NCI-H1694 treated with DMSO at 0.1 percent for 48 hours (cell line): ENCODE data around the gene SHROOM3.
A peak's percentile ranks its signal among the peaks of the same experiment; 100 is the strongest.

Experiments used
- DNase-seq: peaks from one replicate; lab custom pipeline; 2025; lab: John Stamatoyannopoulos, UW

Gene SHROOM3

GRCh38 chr4:76494871-76495590 is 60.0 kb downstream of the SHROOM3 start:
- no peak for DNase-seq

GRCh38 chr4:76498550-76498949 is 63.5 kb downstream of the SHROOM3 start:
- no peak for DNase-seq

GRCh38 chr4:76499461-76499860 is 64.4 kb downstream of the SHROOM3 start:
- DNase-seq, result no peak

- DNase-seq, result no peak
These were observed 67.9 kb downstream of the SHROOM3 start for GRCh38 chr4:76502886-76503285.

GRCh38 chr4:76504613-76505465 is 69.8 kb downstream of the SHROOM3 start:
- peak; percentile 40 for DNase-seq

DNA sequence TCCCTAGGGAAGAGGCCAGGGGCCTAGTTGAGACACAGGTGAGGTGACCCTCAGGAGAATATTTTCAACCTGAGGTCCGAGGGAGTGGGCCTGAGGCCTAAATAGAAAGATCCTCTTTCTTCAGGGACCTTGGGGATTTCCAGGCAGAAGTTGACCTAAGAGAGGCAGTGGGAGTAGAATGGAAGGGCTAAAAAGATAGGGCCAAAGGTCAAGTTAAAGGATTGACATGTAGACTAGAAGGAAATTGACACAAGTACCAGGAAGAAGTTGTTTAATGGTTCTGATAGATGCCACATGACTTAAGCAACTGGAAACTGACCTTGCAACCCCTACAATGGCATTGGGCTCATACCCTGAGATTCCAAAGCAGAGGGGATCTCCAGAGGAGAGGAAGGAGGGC is 76.9 kb downstream of the SHROOM3 start:
- DNase-seq, result no peak

DNA sequence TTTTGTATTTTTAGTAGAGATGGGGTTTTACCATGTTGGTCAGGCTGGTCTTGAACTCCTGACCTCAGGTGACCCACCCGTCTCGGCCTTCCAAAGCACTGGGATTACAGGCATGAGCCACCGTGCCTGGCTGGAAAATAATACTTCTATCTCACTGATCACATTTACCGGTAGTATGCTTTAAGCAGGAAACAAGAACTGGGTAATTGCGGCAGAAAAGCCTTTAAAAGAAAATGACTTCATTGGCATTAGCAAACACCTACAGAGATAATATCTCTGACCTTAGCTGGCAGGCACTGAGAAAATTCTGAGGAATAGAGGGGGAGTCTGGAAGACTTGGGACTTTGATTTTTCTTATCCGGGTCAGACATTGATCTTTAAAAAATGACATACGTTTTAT is 78.5 kb downstream of the SHROOM3 start:
- no peak for DNase-seq

- no peak for DNase-seq
These were observed 79.1 kb downstream of the SHROOM3 start for GRCh38 chr4:76514087-76514486.

DNA sequence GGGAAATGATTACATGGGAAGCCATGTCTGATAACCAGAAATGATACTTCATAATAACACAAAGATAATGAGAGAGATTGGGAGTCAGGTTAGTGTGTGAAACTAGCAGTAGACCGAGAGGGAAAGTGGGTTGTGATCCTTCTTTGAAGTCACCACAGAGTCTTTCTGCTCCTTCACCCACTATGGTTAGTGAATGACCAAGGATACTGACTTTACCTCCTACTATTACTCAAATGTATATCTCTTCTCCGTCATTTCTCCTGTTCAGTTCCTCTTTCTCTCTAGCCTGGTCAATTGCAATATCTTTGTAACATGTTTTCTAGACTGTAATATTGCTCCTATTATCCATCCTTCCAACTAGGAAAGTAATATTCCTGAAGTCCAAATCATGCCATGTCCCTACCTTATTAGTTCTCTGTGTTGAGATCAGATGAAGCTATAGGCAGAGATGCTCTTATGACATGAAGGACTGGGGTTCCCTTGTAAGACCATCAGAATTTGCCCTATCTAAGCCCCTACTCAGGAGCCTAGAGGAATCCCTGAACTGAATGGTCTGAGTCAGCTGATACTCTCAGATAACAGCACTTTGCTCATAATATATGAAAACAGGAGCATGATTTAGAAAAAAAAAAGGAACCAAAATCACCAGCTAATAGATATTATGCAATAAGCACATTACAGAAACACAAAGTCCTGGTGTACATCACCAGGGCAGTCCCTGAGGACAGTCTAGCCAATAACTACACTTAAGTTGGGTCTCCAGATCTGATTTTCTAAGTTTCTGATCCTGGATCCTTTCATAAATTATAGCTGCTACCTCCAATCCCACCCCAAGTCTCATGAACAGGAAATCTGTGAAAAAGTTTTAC is 81.2 kb downstream of the SHROOM3 start:
- DNase-seq, result no peak

GRCh38 chr4:76518241-76518640 is 83.2 kb downstream of the SHROOM3 start:
- no peak for DNase-seq

- no peak for DNase-seq
These were observed 88.6 kb downstream of the SHROOM3 start for GRCh38 chr4:76523593-76523992.

DNA sequence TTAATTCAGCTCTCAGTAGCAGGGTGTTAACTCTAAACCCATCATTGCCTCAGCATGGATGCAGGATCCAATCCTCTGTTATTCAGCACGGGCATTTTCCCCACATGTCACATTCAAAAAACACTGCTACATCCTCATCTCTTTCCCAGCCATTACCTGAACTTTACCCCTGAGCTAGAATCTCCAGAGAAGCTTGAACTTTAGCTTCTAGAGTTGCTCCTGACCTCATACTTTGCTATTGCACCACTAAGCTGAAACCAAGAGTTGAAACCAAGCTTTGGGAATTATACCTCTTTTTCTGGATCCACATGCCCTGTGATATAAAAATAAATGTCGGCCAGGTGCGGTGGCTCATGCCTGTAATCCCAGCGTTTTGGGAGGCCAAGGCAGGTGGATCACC is 90.7 kb downstream of the SHROOM3 start:
- DNase-seq, result no peak

DNA sequence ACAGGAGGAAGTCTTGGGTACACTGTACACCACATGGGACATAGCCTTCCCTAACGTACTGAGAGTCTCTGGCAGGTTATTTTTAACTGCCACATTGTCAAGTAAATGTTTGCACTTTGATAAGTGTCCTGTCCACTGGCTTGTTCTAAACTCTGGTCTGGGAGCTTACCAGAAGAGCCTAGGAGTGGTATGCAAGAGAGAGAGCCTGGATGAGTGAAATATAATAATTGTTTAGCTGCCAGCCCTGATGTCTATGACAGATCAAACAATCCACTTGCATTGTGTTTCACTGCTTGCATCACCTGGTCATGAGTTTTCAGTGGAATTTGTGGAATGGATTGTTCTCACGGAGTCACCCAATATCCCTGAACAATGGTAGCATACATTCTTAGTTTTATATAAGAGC is 91.6 kb downstream of the SHROOM3 start:
- DNase-seq, result no peak

DNA sequence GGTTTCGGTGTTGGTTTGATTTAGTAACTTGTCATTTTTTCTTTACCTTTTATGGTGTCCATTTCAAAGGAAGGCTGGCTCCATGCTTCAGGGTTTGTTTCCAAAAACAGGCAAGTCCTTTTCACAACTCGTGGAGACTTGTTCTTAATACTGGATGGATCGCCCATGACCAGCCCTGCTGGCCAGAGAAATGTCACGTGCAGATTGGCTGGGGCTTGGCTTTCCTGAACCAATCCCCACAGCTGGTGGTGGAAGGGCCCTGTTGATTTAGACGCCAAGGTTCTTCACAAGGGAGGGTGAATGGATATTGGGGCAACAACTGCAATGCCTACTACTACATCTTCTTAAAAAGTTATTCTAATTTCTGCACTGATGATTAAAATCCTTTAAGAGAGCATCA is 92.6 kb downstream of the SHROOM3 start:
- no peak for DNase-seq

DNA sequence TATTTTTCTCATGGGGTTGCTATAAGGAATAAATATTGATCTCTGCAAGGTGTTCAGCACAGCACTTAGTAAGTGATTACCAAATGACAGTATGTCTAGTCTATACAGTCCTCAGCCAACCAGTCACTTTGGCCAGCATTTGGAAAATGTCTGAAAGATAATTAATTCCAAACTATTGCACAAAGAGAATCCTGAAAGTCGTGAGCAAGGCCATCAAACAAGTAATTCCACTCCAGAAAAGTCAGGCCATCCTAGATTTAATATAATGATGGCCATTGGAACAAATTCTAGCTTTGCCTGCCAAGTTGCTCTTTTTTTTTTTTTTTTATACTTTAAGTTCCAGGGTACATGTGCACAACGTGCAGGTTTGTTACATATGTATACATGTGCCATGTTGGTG is 96.6 kb downstream of the SHROOM3 start:
- DNase-seq, result no peak

DNA sequence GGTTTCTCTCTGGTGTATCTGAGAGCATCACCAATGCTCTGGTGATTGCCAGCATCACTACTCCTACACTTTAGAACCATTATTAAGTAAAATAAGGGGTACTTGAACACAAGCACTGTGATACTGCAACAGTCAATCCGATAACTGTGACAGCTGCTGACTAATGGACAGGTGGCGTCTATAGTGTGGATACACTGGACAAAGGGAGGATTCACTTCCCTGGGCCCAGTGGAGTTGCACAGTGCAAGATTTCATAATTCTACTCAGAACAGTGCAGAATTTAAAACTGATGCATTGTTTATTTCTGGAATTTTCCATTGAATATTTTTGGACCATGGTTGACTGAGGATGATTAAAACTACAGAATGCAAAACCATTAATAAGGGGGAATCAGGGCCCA is 97.8 kb downstream of the SHROOM3 start:
- no peak for DNase-seq

GRCh38 chr4:76533314-76533713 is 98.3 kb downstream of the SHROOM3 start:
- no peak for DNase-seq

DNA sequence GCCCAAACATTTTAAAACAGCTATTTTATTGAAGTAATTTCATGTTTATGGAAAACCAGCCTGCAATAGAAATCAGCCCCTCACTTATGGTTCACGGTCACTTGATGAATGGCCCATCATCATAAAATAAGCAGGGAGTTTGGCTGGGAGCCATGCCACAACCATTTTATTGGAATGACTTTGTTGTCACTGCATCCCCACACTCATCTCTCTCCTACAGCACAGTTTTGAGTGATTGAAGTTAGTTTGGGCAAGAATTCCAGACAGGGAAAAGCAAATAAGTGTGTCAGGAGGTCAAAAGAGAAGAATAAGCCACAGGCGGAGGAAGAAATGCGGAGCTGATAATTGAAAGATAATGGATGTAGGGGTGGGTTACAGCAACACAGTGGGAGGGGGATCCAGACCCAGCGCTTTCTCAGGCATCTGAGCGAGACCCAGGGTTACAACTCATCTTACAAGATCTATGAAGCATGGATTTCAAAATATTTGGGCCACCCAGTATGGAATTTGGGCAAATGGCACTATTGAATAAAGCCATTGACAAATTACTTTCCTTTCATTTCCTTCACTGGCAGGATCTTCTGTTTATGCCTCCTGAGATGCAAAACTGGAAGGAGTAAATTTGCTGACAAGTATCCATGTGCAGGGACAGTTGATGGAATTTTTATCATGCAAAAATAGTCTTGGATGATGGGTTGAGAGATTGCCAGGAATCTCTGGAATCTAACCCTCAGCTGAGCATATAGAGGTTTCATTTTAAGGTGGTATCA is 100.8 kb downstream of the SHROOM3 start:
- DNase-seq, result no peak

DNA sequence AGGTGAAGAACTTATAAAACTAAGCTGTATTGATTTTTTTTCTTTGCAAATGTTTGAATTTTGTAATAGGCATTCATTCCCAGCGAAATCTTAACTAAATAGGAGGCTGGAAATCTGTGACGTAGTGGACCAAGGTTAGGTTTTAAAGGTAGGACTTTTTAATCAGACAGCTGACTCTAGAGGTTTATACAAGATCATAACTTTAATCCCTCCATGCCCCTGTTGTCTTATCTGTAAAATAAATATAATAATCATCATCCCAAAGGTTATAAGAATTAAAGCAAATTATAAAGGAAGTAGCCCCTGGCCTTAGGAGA is 101.3 kb downstream of the SHROOM3 start:
- DNase-seq, result no peak

DNA sequence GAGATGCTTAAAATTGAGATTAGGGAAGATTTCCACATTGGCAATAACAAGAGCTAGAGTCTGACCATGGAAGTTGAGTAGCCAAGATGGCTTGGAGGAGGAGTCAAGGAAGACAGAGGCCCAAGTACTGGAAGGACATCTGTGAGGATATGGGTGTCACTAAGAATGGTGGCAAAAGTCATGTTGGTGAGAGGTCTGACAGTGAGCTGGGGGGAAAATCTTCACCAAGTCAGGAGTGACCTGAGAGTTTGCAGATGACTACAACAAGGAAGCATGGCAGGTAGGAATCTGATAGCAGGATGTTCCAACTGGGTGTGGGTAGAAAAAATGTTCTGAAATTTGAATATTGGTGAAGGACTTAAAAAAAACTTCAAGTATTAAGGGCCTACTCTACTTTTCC is 103.3 kb downstream of the SHROOM3 start:
- DNase-seq, result no peak

- no peak for DNase-seq
These were observed 105.0 kb downstream of the SHROOM3 start for GRCh38 chr4:76539979-76540378.

GRCh38 chr4:76540486-76540885 is 105.5 kb downstream of the SHROOM3 start:
- DNase-seq, result no peak
